Nephron (organoid): Measurements from ENCODE around the gene C9orf72.

ENCODE experiments used
- H3K27ac Mint-ChIP-seq, 3 experiments: 2 replicates each; pipeline ENCODE4 v1.8.0; 2020; ENCODE audit warnings: mixed read lengths in 3 of 3, mild to moderate bottlenecking in 2 of 3, moderate library complexity in 1 of 3
- H3K27me3 Mint-ChIP-seq: 2 replicates; pipeline ENCODE4 v1.8.0; 2021; ENCODE audit warnings: low read depth, mild to moderate bottlenecking, moderate library complexity, mixed read lengths
- H3K36me3 Mint-ChIP-seq: 2 replicates; pipeline ENCODE4 v1.8.0; 2020; ENCODE audit warnings: low read depth, mixed read lengths
- H3K4me1 Mint-ChIP-seq: 2 replicates; pipeline ENCODE4 v1.8.0; 2020; ENCODE audit warnings: mixed read lengths
- H3K4me3 Mint-ChIP-seq, 3 experiments: 2 replicates each; pipeline ENCODE4 v1.8.0; 2020; ENCODE audit warnings: mild to moderate bottlenecking in 3 of 3, mixed read lengths in 3 of 3, moderate library complexity in 2 of 3
- H3K9me3 Mint-ChIP-seq: 2 replicates; pipeline ENCODE4 v1.8.0; 2020; ENCODE audit warnings: mixed read lengths
- CTCF ChIP-seq, 3 experiments: fragments of 200-600 bp; sonication (generic); IDR thresholded peaks; one replicate each; pipeline ENCODE4 v1.5.0; 2021; ENCODE audit warnings: antibody characterized with exemption in 3 of 3; ENCODE audit not compliant: unreplicated experiment in 3 of 3

The C9orf72 gene

GRCh38 chr9:27536168-27536567 lies 37.1 kb downstream of the C9orf72 start:
- Mint-ChIP-seq H3K27me3 (no peaks in the 10 kb centered on the region), H3K27ac (peak overlapping the region in 2 of 3 experiments; percentile 5 to 70), H3K9me3 (no peaks in the 10 kb centered on the region), H3K36me3 (peaks cover 4% of the 10 kb centered on the region), H3K4me3 (no peak overlapping the region), H3K4me1 (peaks cover 67% of the 10 kb centered on the region)
- TF ChIP-seq CTCF (IDR thresholded peaks at IDR 0.05; ENCODE audit: unreplicated experiment in 3 of 3): no peak

- peak overlapping the region in 2 of 3 experiments; percentile 5 to 70 for H3K27ac Mint-ChIP-seq
- TF ChIP-seq CTCF (IDR thresholded peaks at IDR 0.05; ENCODE audit: unreplicated experiment in 3 of 3): no peak
Observed at GRCh38 chr9:27535701-27536118, 37.6 kb downstream of the C9orf72 start.

GRCh38 chr9:27534658-27535209 lies 38.5 kb downstream of the C9orf72 start:
- Mint-ChIP-seq H3K36me3 (no peaks in the 10 kb centered on the region), H3K27ac (peak overlapping the region; percentile 54 to 80 (median 78)), H3K27me3 (no peaks in the 10 kb centered on the region), H3K9me3 (no peaks in the 10 kb centered on the region), H3K4me1 (peaks cover 59% of the 10 kb centered on the region), H3K4me3 (no peak overlapping the region)
- TF ChIP-seq CTCF (IDR thresholded peaks at IDR 0.05; ENCODE audit: unreplicated experiment in 3 of 3): no peak

More at GRCh38 chr9:27535701-27536118, 37.6 kb downstream of the C9orf72 start:
- no peaks in the 10 kb centered on the region for H3K27me3 Mint-ChIP-seq
- peaks cover 68% of the 10 kb centered on the region for H3K4me1 Mint-ChIP-seq
- no peaks in the 10 kb centered on the region for H3K9me3 Mint-ChIP-seq
- no peaks in the 10 kb centered on the region for H3K36me3 Mint-ChIP-seq
- H3K4me3 Mint-ChIP-seq: no peak overlapping the region

- Mint-ChIP-seq H3K27ac (peak overlapping the region; percentile 54 to 80 (median 78)), H3K27me3 (no peaks in the 10 kb centered on the region), H3K36me3 (no peaks in the 10 kb centered on the region), H3K9me3 (no peaks in the 10 kb centered on the region), H3K4me1 (peaks cover 53% of the 10 kb centered on the region), H3K4me3 (peak overlapping the region in 1 of 3 experiments; percentile 0)
- no peak for TF ChIP-seq CTCF (IDR thresholded peaks at IDR 0.05; ENCODE audit: unreplicated experiment in 3 of 3)
Observed at GRCh38 chr9:27534131-27534530, 39.1 kb downstream of the C9orf72 start.

GRCh38 chr9:27533311-27533710 lies 40.0 kb downstream of the C9orf72 start:
- no peaks in the 10 kb centered on the region for H3K27me3 Mint-ChIP-seq
- peaks cover 46% of the 10 kb centered on the region for H3K4me1 Mint-ChIP-seq

More at GRCh38 chr9:27533311-27533710, 40.0 kb downstream of the C9orf72 start:
- no peak for TF ChIP-seq CTCF (IDR thresholded peaks at IDR 0.05; ENCODE audit: unreplicated experiment in 3 of 3)
- H3K4me3 Mint-ChIP-seq: peak overlapping the region; percentile 0 to 44 (median 11)
- no peaks in the 10 kb centered on the region for H3K36me3 Mint-ChIP-seq
- H3K27ac Mint-ChIP-seq: peak overlapping the region; percentile 54 to 80 (median 78)
- no peaks in the 10 kb centered on the region for H3K9me3 Mint-ChIP-seq
